NOMO-1 (cell line): ENCODE results near the gene JPH4.

ENCODE experiments used
- DNase-seq, 2 experiments: peaks; one replicate each; lab custom pipeline; 2025; ENCODE audit not compliant: unreplicated experiment in 2 of 2; lab: John Stamatoyannopoulos, UW

JPH4 gene

DNA sequence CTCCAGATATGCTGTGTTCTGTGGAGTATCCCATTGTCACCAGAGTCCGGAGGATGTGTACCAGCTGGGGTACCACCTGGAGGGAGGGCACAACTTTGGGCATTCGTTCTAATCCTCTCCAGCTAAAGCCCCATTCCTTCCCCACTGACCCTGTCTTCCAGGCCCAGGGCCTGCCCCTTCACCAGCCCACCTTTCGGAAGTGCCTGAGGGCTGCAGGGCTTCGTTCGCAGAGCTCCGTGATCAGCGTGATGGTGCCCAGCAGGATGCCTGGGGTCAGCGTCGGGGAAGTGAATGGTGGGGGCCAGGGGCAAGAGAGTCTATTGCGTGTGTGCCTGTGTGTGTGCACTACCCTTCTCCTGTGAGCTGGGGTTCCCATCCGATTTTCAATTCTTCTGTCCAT lies 13.0 kb downstream of the JPH4 start:
- no peak for DNase-seq

DNA sequence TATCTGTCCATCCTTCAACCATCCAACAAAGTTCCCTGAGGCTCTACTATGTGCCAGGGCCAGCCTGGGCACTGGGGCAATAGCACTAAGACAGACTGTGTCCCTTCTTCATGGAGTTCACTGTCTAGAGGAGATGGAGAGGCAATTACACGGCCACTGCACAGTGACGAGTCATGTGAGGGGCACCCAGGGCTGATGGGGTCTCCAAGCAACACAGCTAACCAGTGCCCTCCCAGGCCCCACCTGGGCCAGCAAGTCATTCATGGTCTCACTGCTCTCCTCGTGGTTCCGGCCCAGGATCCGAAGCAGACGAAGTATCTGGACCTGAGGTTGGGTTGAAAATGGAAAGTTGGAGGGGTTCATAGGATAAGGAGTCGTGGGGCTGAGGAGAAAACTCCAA lies 13.7 kb downstream of the JPH4 start:
- DNase-seq: no peak

DNA sequence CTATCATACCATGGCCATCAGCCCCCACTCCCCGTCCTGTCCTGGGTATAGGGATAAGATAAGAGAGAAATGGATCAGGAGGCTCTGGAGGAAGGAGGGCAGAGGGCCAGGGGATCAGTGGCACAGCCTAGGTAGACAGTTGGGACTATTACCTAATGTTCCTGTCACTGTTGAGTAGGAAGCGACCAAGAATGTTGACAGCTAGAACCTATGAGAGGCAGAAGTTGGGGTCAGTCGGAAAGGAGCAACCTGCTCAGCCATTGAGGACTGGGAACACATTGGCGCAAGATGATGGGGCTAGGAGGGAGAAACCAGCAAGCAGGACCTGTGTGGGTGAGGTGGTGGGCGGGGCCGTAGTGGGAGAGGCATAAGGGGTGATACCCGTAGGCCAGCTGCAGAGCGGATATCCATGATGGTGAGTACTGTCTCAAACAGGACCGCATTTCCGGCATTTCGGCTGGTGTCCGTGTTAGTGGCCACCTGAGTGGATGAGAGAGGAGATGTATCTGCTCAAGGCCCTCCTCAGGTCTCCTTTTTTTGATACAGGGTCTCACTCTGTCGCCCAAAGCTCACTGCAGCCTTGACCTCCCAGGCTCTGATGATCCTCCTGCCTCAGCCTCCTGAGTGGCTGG lies 14.3 kb downstream of the JPH4 start:
- DNase-seq: no peak

DNA sequence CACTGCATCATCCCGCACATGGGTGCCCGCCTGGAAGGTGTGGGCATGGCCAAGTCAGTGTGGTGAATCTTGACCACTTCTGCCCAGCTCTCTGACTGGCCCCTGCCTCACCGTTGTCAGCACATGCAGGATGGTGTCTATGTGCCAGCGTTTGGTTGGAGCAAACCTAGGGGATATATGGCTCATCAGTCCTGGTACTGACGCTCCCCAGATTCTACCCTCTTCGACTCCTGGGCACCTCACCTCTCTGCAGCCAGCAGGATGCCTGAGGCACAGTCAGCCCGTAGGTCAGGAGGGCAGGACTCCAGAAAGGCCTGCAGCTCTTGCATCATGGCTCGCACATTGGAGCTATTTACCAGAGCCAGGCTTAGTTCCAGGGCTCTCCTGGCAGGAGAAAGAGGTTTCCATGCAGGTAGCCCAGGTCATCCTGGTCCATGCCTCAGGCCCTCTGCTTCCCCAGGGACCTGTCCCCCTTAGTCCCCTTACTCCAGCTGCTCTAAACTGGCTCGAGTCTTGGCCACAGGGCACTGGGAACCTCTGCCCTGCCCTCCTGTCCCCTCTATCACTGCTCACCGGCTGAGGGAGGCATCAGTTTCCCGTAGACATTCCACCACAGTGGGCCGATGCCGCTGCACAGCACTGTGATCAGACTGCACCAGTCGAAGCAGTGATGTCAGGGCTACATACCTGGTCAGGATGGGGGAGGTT lies 15.0 kb downstream of the JPH4 start:
- no peak for DNase-seq

DNA sequence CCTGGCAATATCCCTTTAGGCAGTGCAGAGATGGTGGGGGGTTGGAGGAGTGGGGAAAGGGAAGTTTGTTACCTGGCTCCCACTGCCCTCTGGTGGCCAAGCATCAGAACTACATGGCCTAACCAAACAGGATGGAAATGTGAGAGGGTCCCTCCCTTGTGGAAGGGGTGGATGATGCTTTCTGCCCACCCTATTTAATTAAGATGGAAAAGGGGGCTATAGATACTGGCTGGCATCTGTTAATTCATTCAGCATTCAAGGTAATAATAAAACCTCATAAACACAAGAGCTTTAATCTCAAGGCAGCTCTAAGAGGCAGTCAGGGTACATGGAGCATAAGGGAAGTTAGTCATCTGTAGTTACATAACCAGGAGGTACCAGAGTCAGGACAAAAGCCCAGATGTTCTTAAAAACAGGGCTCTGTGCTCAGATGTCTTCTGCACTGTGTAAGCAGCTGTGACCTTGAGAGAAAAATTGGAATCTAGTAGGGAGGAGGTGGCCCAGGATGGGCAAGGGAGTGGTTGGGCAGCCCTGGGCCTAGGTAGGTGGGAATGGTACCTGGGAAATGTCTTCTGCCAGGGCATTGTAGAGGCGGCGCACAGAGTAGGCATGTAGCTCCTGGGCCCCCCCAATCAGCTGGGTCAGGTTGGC lies 15.6 kb downstream of the JPH4 start:
- peak; percentile 17 to 49 for DNase-seq

DNA sequence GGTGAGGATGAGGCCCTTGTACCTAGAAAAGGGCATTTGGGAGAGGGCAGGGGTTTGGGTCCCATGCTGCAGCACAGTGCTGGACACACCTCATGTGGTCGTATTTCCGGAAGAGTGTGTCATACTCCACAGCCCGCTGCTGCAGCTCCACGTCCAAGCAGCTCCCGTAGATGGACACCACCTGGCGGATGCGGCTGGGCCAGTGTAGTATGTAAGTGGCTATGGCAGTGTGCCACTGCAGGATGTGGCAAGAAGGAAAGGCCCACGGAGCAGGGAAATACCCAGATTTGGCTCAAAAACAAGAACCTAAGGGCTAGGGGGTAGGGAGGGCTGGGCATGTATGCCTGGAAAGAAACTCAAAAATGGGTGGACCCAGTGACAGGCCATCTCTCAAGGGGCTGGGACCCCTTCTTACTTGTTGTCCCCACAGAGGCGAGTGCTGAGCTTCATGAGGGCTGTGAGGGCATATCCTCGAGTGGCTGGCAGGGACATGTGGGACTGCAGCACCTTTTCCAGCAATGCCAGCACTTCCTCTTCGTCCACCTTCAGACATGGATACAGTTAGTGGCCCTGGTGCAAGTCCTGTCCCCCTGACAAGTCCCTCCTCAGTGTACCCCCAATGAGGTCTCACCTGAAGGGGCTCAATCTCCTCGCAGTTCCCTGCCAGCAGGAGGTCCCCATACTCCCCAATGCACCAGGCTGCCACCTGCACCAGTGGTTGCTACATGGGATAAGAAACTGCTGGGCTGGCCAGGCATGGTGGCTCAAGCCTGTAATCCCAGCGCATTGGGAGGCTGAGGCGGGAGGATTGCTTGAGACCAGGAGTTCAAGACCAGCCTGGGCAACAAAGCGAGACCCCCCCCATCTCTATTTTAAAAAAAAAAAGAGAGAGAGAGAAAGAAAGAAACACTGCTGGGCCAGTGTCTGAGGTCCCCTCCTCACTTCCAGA lies 16.4 kb downstream of the JPH4 start:
- DNase-seq: no peak

DNA sequence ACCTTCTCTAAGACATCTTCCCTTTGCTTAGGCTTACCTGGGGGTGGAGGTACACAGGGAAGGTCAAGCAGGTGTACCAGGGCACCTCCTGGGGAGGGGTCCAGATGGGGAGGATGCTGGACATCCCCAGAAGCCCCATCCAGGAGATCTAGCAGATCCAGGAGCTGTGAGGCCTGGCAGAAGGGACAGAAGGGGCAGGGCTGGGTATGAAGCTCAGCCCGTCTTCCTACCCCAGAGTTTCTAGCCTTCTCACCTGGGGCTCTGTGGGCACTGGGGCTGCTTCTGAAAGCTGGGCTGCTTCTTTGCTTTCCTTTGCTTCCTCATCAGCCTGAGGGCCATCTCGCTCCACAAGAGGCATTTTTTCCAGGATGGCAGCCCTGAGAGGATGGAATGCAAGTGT lies 17.3 kb downstream of the JPH4 start:
- DNase-seq: no peak

DNA sequence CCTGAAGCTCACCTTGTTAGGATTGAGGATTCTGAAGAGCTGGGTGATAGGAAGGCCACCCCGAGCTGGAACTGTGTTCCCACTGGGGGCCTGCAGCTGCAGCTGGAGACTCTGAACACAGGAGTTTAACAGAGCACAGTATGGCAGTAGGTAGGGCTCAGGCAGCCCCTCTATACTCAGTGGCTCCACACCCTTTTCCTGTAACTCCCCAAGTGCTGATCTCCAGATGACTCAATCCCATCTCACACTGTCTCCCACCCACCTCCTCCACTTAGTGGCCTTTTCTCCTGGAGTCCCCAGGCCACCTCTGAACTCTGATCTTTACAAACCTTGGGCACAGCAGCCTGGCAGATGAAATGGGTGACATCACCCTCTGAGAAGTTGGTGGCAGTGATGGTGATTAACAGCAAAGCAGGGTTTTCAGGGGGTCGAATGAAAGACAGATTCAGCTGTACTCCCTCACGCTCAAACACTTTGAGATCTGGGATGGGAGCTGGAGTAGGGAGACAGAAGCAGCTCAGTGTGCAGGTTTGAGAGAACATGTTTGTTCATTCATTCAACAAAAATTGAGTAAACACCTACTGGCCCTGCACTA lies 18.6 kb downstream of the JPH4 start:
- DNase-seq: no peak

DNA sequence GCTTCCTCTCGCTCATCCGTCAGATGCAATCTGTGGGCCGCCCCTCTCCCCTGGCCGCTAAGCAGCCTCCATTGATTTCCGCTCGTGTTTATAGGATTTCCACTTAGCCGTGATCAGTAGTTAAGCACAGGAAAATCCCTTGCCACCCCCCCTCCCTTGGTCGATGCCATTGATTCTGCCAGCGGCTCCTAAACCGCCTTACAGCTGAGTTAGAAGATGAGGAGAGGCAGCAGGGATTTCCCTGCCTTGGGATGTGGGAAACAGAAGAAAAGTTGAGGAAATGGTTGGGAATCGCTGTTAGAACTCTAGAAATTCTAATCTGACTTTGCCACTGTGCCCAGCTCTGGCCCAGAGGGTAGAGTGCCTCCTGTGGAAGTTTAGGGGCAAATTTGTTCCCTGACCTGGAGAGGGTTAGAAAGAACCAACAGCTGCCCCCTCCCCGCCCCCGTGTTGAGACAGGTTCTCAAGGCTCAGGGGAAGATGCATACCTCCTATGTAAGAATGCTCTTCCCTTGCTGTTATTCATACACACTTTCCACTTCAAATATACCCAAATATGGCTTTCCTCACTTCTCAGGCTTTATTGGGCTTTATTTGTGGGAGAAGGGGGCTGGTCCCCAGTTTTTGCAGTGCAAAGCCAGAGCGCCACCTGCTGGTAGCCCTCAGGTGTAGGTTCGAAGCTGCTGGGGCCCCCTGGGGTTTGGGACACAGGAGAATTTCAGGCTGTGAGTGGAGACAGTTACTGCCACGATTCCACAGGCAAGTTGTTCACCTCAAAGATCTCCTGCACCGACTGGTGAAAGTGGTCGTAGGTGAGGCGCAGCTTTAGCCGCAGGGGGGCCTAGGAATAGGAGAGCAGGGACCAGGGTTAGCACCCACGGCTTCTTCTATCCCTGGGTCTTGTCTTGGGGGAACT lies 19.3 kb downstream of the JPH4 start:
- DNase-seq: peak; percentile 32 to 37

DNA sequence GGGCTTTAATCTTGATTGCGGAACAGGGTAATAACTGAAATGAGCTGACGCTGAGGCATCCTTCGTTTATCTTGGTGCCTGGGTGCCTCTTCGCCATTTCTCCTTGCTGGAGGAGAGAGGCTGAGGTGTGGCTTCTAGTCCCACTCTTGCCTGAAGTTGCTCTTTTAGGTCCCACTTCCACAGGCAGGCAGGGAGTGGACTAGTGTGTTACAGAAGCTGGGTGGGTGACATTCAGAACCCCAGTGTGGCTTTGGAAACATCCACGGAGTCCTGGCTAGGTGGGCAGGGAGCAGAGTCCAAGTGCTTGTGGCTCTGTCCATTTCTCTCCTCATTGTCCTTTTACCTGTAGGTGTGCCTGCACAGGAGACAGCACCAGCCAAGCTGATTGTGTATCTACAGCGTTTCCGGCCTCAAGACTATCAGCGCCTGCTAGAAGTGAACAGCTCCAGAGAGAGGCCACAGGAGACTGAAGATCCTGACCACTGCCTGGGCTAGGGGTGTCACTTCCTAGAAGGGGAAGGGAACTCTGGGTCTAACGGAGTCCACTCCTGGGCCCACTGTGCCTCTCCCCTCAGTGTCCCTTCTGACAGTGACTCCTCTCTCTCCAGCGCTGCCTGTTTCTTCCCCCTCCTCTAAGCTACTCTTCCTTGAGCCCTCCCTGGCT lies 20.1 kb downstream of the JPH4 start:
- DNase-seq: no peak

DNA sequence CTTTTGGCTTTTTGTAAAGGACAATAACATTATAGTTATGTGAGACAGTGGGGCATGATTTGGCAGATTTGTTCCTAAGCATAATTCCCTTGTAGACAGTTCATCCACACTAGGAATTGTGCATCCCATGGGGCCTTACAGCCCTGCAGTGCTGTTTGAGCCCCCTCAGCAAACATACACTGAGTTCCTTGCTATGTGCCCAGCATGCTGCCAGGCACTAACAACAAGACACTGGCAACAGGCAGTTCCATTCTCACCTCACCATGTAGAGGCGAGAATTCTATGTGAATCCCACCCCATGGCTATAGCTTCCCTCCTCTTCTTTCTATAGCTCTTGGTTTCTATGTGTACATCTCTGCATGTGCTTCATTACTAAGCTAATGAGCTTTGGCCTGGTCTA lies 20.6 kb downstream of the JPH4 start:
- DNase-seq: no peak

DNA sequence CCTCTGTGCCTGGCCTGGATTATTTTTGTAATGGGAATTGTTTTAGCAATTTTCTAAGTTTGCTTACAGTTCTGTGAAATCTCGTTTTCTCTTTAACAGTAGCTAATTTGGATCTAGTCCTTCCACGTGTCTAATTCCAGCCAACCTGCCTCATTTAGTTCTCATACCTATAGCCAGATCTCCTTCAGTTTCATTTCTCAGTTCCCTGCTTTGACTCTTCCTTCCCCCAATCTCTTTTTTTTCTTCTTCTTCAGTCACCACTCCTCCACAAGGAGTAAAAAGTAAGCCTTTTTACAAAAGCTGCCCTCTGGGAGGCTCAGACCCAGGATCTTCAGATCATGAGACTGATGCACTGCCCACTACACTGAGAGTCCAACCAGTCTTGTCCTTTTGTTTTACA lies 21.1 kb downstream of the JPH4 start:
- no peak for DNase-seq

DNA sequence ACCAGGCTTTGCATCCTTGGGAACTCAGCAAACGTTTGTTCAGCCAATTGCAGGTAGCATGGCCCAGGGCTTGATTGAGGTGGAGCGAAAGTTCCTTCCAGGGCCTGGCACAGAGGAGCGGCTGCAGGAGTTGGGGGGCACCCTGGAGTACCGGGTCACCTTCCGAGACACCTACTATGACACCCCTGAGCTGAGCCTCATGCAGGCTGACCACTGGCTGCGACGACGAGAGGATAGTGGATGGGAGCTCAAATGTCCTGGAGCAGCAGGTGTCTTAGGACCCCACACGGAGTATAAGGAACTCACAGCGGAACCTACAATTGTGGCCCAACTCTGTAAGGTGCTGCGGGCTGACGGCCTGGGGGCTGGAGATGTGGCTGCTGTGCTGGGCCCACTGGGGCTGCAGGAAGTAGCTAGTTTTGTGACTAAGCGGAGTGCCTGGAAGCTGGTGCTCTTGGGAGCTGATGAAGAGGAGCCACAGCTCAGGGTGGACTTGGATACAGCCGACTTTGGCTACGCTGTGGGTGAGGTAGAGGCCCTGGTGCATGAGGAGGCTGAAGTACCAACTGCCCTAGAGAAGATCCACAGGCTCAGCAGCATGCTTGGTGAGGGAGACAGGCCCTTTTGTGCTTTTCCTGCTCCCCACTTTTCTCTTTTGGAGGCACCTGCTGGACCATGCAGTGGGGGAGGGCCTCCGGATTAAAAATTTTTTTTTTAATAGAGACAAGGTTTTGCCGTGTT lies 21.7 kb downstream of the JPH4 start:
- peak; percentile 12 to 22 for DNase-seq

DNA sequence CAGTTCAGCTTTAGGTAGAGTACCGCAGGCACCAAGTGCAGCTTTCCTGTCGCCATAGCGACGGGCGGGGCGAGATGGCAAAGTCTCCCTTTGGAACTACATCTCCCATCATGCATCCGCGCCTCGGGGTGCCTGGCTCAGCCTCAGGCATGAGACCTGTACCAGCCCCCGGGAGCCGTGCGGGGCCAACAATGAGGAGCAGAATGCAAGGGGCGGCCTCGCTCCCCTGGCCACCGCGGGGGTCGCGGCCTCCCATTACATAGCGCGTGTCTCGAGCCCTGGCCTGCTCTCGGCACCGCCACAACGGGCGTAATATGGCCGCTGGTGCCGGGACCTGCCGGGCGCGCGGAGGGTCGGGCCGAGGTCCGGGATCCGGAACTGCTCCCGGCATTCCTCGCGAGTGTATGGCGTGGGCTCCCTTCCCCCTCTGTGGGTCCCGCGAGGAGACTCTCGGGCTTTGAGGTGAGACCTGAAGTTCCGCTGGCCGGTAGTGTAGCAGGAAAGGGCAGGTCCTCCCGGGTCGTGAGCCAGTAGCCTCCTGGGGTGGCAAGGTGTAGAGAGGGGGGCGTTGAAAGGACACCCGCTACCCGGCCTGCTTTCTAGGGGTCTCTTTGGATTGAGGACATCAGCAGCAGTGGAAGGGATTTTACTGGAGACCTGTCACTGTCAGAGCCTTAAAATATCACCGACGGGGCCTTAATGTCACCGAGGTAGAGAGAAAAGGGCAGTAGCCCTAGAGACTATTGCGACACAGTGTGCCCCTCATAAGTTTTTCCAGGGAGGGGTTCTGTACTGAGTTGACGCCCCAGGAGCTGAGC lies 22.5 kb downstream of the JPH4 start, which contains the start of gene THTPA:
THTPA (plus strand) TSS at position 390 of the 818 bp plus-strand sequence. CDS start 487 bp downstream, outside the sequence.
- DNase-seq: peak; percentile 84 to 85

DNA sequence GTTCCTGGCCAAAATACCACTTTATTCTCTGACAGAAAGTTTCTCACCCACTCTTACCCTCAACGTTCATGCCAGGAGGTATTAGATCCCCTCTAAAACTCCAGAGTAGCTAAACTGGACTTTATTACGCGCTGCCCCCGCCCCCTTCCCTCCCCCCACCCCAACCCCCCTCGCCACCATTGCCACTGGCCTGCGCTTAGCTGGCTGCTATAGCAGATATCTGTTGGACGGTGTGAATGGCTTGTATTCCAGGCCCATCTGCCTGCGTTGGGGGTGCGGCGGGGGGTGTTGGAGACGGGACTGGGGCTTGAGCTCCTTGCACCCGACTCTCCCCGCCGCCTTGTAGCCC lies 23.1 kb downstream of the JPH4 start:
- DNase-seq: no peak

DNA sequence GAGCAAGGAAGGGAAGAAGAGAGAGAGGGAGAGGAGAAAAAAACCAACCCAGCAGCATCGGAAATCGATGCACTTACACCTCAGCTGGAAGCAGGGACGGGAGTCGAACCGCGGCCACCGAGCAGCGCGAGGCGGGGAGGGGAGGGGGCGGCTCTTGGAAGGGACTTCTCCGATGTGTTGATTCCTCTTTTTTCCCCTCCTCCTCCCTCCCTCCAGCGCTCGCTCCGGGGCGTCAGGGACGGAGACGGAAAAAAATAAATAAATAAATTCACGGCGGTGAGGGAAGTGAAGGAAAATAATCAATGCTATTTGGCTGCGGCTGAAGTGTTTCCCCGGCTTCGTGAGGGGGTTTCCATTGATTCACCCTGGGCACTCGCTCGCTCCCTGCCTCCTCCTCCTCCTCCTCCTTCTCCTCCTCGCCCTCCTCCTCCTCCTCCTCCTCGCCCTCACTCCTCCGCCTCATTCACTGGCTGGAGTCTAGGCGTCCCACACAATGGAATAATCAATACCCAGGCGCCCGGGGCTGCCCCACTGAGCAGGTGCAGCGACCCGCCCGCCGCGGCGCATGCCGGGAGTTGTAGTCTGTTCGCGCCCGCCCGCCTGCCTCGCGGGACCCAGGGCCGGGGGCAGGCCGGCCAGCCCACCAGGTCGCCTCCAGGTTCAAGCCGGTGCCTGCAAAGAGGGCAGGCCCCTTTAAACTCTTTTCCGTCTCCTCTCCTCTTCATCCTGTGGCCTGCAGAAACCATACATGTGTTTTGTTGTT lies 27.1 kb downstream of the JPH4 start, which contains the start of gene ZFHX2:
ZFHX2 (minus strand) TSS at position 500 of the 763 bp plus-strand sequence. CDS start 16,440 bp downstream, outside the sequence.
- peak; percentile 53 to 57 for DNase-seq

DNA sequence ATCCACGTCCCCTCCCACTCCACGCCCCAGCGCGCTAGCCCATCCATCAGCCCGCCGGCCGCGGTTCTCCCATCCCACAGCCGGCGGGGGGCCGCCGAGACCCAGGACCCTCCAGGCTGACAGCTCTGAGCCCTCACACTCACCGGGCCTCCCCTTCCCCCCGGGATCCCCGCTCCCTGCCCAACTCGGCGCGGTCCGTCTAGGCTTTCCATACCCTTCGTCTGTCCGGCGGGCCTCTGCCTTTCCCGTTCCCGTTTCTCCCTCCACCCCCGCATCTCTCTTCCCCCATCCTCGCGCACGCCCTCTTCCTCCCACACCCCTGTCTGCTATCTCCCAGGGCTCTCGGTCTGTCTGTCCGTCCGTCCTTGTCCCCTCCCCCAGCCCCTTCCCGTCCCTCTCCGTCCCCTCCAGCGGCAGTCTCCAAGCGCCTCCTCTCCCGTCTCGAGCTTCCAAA lies 27.8 kb downstream of the JPH4 start:
- no peak for DNase-seq
